Heart right ventricle (tissue), 16 donors: ENCODE results near the gene PIGC. TPM values are rescaled to one million over a fixed set of nuclear protein-coding genes. Genes with fewer than 3 reads are reported as not detected.

ENCODE experiments used
- ATAC-seq, 8 donors: fragments of 200-7000 bp; cut with Tn5 transposase; one replicate each; pipeline ENCODE4 v1.9.1; 2020; ENCODE audit warnings: mild to moderate bottlenecking in 8 of 8, moderate library complexity in 8 of 8, moderate number of reproducible peaks in 1 of 8
- DNase-seq, 2 donors: peaks; one replicate each; pipeline ENCODE4 v3.0.0-alpha.2; 2020
- H3K27ac ChIP-seq, 10 donors: fragments of 200-600 bp; sonication (generic) in 2 of 10; one replicate each; pipeline versions ENCODE4 v1.5.0 to v1.8.0; 2020 to 2022; ENCODE audit warnings: mild to moderate bottlenecking in 3 of 10
- H3K27me3 ChIP-seq, 7 donors: fragments of 200-600 bp; one replicate each; pipeline ENCODE4 v1.8.0; 2021 to 2022; ENCODE audit warnings: mild to moderate bottlenecking in 2 of 7
- H3K36me3 ChIP-seq, 9 donors: fragments of 200-600 bp; sonication (generic) in 1 of 9; one replicate each; pipeline versions ENCODE4 v1.5.0 to v1.8.0; 2020 to 2022; ENCODE audit warnings: mild to moderate bottlenecking in 2 of 9
- H3K4me1 ChIP-seq, 9 donors: fragments of 200-600 bp; sonication (generic) in 1 of 9; one replicate each; pipeline versions ENCODE4 v1.5.0 to v1.8.0; 2020 to 2022; ENCODE audit warnings: mild to moderate bottlenecking in 4 of 9
- H3K4me3 ChIP-seq, 10 donors: fragments of 200-600 bp; sonication (generic) in 2 of 10; one replicate each; pipeline versions ENCODE4 v1.5.0 to v1.8.0; 2020 to 2022; ENCODE audit warnings: mild to moderate bottlenecking in 7 of 10, moderate library complexity in 2 of 10
- H3K9me3 ChIP-seq, 11 donors: fragments of 200-600 bp in 10 of 11; sonication (generic) in 2 of 11; one replicate each; pipeline versions ENCODE4 v1.5.0 to v1.8.0; 2013 to 2022; ENCODE audit warnings: mild to moderate bottlenecking in 2 of 11, control low read depth in 1 of 11, moderate library complexity in 1 of 11
- CTCF ChIP-seq, 9 donors: fragments of 200-600 bp; sonication (generic) in 2 of 9; IDR thresholded peaks; one replicate each; pipeline versions ENCODE4 v1.5.0 to v1.8.0; 2021 to 2022; ENCODE audit warnings: antibody characterized with exemption in 9 of 9, mild to moderate bottlenecking in 5 of 9, moderate library complexity in 1 of 9
- WGBS, 2 donors: extraction: QIAGEN DNeasy Blood & Tissue Kit; methylation state at CpG; one replicate each; pipeline ENCODE4 v1.1.7; 2013; ENCODE audit warnings: inconsistent platforms in 1 of 2; 5-methylcytosine and 5-hydroxymethylcytosine counted together
- intact Hi-C, 10 donors: fragments of 100-400 bp; cut with DNase I; formaldehyde crosslinking; loops; one replicate each; pipeline versions ENCODE4 v1.11.1 to v1.14.2; 2022
- polyA plus RNA-seq, 2 donors: library from polyadenylated mRNA; stranded (reverse); fragments of 200-250 nt; gene quantifications; one replicate each; pipeline ENCODE4 v1.2.3, GENCODE V29; 2013
- total RNA-seq, 10 donors: library from RNA; stranded (reverse); fragmentation: NEBNext Ultra II Directional in 3 of 10; extraction: Animal tissue kit (Norgen Biotek cat#: 25700) in 3 of 10; gene quantifications; one replicate each; pipeline versions ENCODE4 v1.2.1 to v1.2.4, GENCODE V29; 2021 to 2023
- donor health status: Arrhythmogenic right ventricular cardiomyopathy.
- donor health status: ischemic (EF 13 %, LVEDD 7.1; RV severe dilation, severe dysfunction).
- donor health status: healthy with polysubstance abuse.
- donor health status: DM: no; HTN: yes; CAD: no.
- donor health status: DM: no; HTN: no; CAD: no.
- donor health status: ischemic (EF 25% LVEDD 6.9; RV normal size, moderate dysfunction).
- donor health status: ischemic (EF 25% LVEDD 5.7; RV mildly dilated, moderate dysfunction).
- donor health status: healthy.
- donor health status: DM: yes; HTN: yes; CAD: no.
- donor health status: Ischemic cardiomyopathy.
- donor health status: ischemic (EF 35%, LVEDD 5.7; RV mildly dilated, moderate dysfunction).
- donor health status: nonischemic (EF 11% LVEDD 7.7; RV severe dilation, severe dysfunction).
- donor health status: DM: yes; HTN: yes; CAD: no.
- donor health status: PGD.
- donor health status: ischemic (EF 29% LVEDD 5.4; RV normal size, mild dysfunction).
- donor health status: nonischemic (EF 23%, LVEDD 6.1; RV moderate dilation, normal function).

PIGC gene
- total and polyA plus RNA-seq, 12 donors, result 9.3 to 21.2 (median 13.9) TPM

DNA sequence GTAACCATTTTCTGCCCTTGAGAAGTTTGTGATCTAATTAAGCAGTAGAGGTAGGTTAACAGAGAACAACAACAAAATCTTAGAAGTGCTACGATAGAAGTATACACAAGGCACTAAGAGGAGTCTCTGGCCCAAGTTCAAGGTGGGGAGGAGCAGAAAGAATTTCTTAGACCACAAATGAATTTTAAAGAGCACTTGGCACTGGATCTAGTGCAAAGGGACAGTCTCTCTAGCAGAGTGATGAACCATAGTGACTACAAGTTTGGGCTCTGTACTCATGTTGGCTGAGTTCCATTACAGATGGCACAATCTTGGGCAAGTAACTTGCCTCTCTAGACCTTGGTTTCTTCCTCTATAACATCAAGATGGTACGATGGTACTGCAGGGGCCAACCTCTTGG, 33.3 kb upstream of the PIGC start:
- intact Hi-C loops, result no loop called here
- no peaks in the 10 kb centered on the region for H3K36me3 ChIP-seq
- H3K4me1 ChIP-seq, result peaks cover 0 to 18% (median 0%) of the 10 kb centered on the region in 9 donors
- no peaks in the 10 kb centered on the region for H3K9me3 ChIP-seq
- DNase-seq (no peak), ATAC-seq (no peak)
- 82 to 89% methylated on average over 2 of the region's 2 CpGs for WGBS, 2 donors
- no peak overlapping the region for H3K4me3 ChIP-seq
- TF ChIP-seq CTCF (IDR thresholded peaks at IDR 0.05), result no peak
- no peak overlapping the region for H3K27ac ChIP-seq
- H3K27me3 ChIP-seq, result no peaks in the 10 kb centered on the region

DNA sequence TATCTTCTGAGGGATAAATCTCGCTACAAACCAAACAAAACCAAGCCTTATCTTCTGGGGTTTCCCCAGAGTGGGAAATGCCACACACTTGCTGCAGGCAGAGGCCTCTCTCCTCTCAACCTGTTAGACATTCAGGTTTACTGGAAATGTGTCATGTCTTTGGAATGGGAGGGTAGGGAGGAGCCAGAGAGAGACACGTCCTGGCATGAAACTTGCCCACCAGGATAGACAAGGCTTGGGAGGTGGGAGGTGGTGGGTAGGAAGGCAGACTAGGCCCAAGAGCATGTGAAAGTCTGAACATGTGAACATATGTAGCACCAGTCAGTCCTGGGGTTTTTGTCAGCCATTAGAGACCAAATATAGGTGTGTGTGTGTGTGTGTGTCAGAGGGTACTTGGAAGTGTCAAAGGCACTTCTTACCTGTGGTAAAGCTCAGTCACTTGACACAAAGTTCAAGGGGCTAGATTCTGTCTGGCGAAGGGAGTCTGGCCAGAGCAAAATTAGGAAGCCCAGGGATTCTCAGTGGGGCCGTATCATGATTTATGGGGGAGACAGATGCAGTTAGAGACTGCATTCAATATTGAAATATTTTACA, 32.4 kb upstream of the PIGC start:
- Histone ChIP-seq H3K27ac (no peak overlapping the region), H3K9me3 (no peaks in the 10 kb centered on the region), H3K36me3 (no peaks in the 10 kb centered on the region), H3K4me1 (peaks cover 0 to 18% (median 0%) of the 10 kb centered on the region in 9 donors), H3K4me3 (no peak overlapping the region), H3K27me3 (no peaks in the 10 kb centered on the region)
- ATAC-seq (no peak), DNase-seq (no peak)
- TF ChIP-seq CTCF (IDR thresholded peaks at IDR 0.05), result no peak
- intact Hi-C loops, result no loop called here
- WGBS, 2 donors, result 81% methylated on average over 4 of the region's 4 CpGs

DNA sequence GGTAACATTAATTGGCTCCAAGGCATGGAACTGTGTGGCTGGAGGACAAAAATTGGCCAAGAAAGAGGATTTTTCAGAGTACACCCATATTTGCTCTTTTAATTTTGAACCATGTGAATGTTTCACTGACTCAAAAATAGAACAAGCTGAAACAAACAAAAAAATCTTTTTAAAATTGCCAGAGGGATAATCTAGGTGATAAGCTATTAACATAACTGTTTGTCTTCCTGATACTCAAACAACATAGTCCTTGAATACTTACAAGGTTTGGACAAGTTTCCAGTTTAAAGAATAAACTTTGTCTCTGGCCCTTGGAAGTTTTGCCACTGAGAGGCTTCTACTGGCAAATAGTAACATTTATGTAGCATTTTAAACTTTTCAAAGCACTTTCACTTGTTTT, 30.0 kb upstream of the PIGC start:
- Histone ChIP-seq H3K27ac (no peak overlapping the region), H3K36me3 (no peaks in the 10 kb centered on the region), H3K4me3 (no peak overlapping the region), H3K9me3 (no peaks in the 10 kb centered on the region), H3K4me1 (peaks cover 0 to 18% (median 0%) of the 10 kb centered on the region in 9 donors), H3K27me3 (no peaks in the 10 kb centered on the region)
- intact Hi-C loops, result no loop called here
- DNase-seq, result no peak
- TF ChIP-seq CTCF (IDR thresholded peaks at IDR 0.05), result no peak
- peak in 1 of 8 donors; percentile 14 for ATAC-seq

- H3K4me3 ChIP-seq, result no peak overlapping the region
- peak in 2 of 8 donors; percentile 52 to 54 for ATAC-seq
- TF ChIP-seq CTCF (IDR thresholded peaks at IDR 0.05), result no peak
Observed at GRCh38 chr1:172473302-172473701, 29.4 kb upstream of the PIGC start.

More at GRCh38 chr1:172473302-172473701, 29.4 kb upstream of the PIGC start:
- DNase-seq, result no peak
- Histone ChIP-seq H3K36me3 (no peaks in the 10 kb centered on the region), H3K27me3 (no peaks in the 10 kb centered on the region), H3K9me3 (no peaks in the 10 kb centered on the region), H3K27ac (no peak overlapping the region), H3K4me1 (peaks cover 0 to 18% (median 0%) of the 10 kb centered on the region in 9 donors)
- WGBS, 2 donors, result 40 to 46% methylated on average over 3 of the region's 3 CpGs
- intact Hi-C loops, result no loop called here
